Mesenchymal stem cell (in vitro differentiated cells and primary cell): ENCODE data around the gene NME1.
A peak's percentile ranks its signal among the peaks of the same experiment; 100 is the strongest.

Source experiments
- DNase-seq: peaks from one replicate; pipeline ENCODE4 v3.0.0-alpha.2; 2013
- H2AFZ ChIP-seq: one replicate; pipeline ENCODE4 v1.6.1; 2013; ENCODE audit warnings: low read depth, mild to moderate bottlenecking, control low read depth, inconsistent platforms, low read length, moderate library complexity
- H2AK5ac ChIP-seq: 2 replicates; pipeline ENCODE4 v1.6.1; 2013; ENCODE audit warnings: low read length, moderate library complexity, mild to moderate bottlenecking, inconsistent platforms; ENCODE audit not compliant: severe bottlenecking
- H2BK120ac ChIP-seq: one replicate; pipeline ENCODE4 v1.6.1; 2013; ENCODE audit warnings: low read depth, mild to moderate bottlenecking, inconsistent platforms, low read length, moderate library complexity
- H2BK12ac ChIP-seq, 2 experiments: one replicate each; pipeline ENCODE4 v1.6.1; 2013; ENCODE audit warnings: inconsistent platforms in 2 of 2, low read length in 2 of 2, mild to moderate bottlenecking in 2 of 2, moderate library complexity in 2 of 2, control low read depth in 1 of 2
- H2BK15ac ChIP-seq: one replicate; pipeline ENCODE4 v1.6.1; 2013; ENCODE audit warnings: mild to moderate bottlenecking, low read depth, inconsistent platforms; ENCODE audit not compliant: poor library complexity, severe bottlenecking
- H2BK5ac ChIP-seq: 2 replicates; pipeline ENCODE4 v1.6.1; 2013; ENCODE audit warnings: low read depth, mild to moderate bottlenecking, low read length, control low read depth, inconsistent platforms; ENCODE audit not compliant: poor library complexity, severe bottlenecking
- H3K14ac ChIP-seq, 2 experiments: one replicate each; pipeline ENCODE4 v1.6.1; 2013; ENCODE audit warnings: inconsistent platforms in 2 of 2, low read length in 2 of 2, control low read depth in 1 of 2, mild to moderate bottlenecking in 1 of 2, moderate library complexity in 1 of 2
- H3K18ac ChIP-seq, 2 experiments: one replicate each; pipeline ENCODE4 v1.6.1; 2013; ENCODE audit warnings: inconsistent platforms in 2 of 2, low read length in 2 of 2, control low read depth in 1 of 2, low read depth in 1 of 2, mild to moderate bottlenecking in 1 of 2
- H3K23ac ChIP-seq, 2 experiments: one replicate each; pipeline ENCODE4 v1.6.1; 2013; ENCODE audit warnings: inconsistent platforms in 2 of 2, low read length in 2 of 2, mild to moderate bottlenecking in 2 of 2, moderate library complexity in 2 of 2, control low read depth in 1 of 2
- H3K27ac ChIP-seq: 2 replicates; pipeline ENCODE4 v1.5.1; 2013; ENCODE audit warnings: mild to moderate bottlenecking, moderate library complexity, low read length, control low read depth, inconsistent platforms; ENCODE audit not compliant: poor library complexity, severe bottlenecking
- H3K27me3 ChIP-seq, 2 experiments: 2 replicates each; pipeline versions ENCODE4 v1.6.1 to v1.7.0; 2013; ENCODE audit warnings: low read length in 2 of 2, mild to moderate bottlenecking in 2 of 2, moderate library complexity in 2 of 2, control low read depth in 1 of 2, inconsistent platforms in 1 of 2; ENCODE audit not compliant: control insufficient read depth in 1 of 2, insufficient read depth in 1 of 2
- H3K36me3 ChIP-seq, 2 experiments: 2 replicates each; pipeline versions ENCODE4 v1.6.1 to v1.7.0; 2013; ENCODE audit warnings: low read length in 2 of 2, control low read depth in 1 of 2, inconsistent platforms in 1 of 2, low read depth in 1 of 2, mild to moderate bottlenecking in 1 of 2; ENCODE audit not compliant: insufficient read depth in 2 of 2, control insufficient read depth in 1 of 2
- H3K4ac ChIP-seq, 2 experiments: one replicate each; pipeline ENCODE4 v1.6.1; 2013; ENCODE audit warnings: inconsistent platforms in 2 of 2, low read length in 2 of 2, mild to moderate bottlenecking in 2 of 2, moderate library complexity in 2 of 2, control low read depth in 1 of 2, low read depth in 1 of 2
- H3K4me1 ChIP-seq: 2 replicates; pipeline ENCODE4 v1.6.1; 2013; ENCODE audit warnings: low read depth, low read length, control low read depth; ENCODE audit not compliant: control insufficient read depth, insufficient read depth
- H3K4me2 ChIP-seq: 2 replicates; pipeline ENCODE4 v1.6.1; 2013; ENCODE audit warnings: low read length, mild to moderate bottlenecking, inconsistent platforms; ENCODE audit not compliant: poor library complexity, severe bottlenecking
- H3K4me3 ChIP-seq, 2 experiments: 2 replicates each; pipeline versions ENCODE4 v1.5.1 to v1.7.0; 2013; ENCODE audit warnings: low read length in 2 of 2, mild to moderate bottlenecking in 2 of 2, control low read depth in 1 of 2, low read depth in 1 of 2; ENCODE audit not compliant: insufficient read depth in 1 of 2
- H3K79me1 ChIP-seq: replicated peaks from 2 replicates; pipeline ENCODE4 v1.6.1; 2013; ENCODE audit warnings: mild to moderate bottlenecking, control low read depth, low read length, inconsistent platforms; ENCODE audit not compliant: poor library complexity, severe bottlenecking
- H3K9ac ChIP-seq: 2 replicates; pipeline ENCODE4 v1.7.0; 2013; ENCODE audit warnings: mild to moderate bottlenecking, low read length, moderate library complexity
- H3K9me3 ChIP-seq: 2 replicates; pipeline ENCODE4 v1.7.0; 2013; ENCODE audit warnings: mild to moderate bottlenecking, low read length; ENCODE audit not compliant: control insufficient read depth
- H4K8ac ChIP-seq: one replicate; pipeline ENCODE4 v1.6.1; 2013; ENCODE audit warnings: inconsistent platforms, mild to moderate bottlenecking, low read length, moderate library complexity
- H4K91ac ChIP-seq: one replicate; pipeline ENCODE4 v1.6.1; 2013; ENCODE audit warnings: mild to moderate bottlenecking, low read length, inconsistent platforms
- WGBS: methylation state at CpG from one replicate; pipeline ENCODE4 v1.1.7; 2013; ENCODE audit warnings: mixed read lengths; 5-methylcytosine and 5-hydroxymethylcytosine counted together

The NME1 gene

DNA sequence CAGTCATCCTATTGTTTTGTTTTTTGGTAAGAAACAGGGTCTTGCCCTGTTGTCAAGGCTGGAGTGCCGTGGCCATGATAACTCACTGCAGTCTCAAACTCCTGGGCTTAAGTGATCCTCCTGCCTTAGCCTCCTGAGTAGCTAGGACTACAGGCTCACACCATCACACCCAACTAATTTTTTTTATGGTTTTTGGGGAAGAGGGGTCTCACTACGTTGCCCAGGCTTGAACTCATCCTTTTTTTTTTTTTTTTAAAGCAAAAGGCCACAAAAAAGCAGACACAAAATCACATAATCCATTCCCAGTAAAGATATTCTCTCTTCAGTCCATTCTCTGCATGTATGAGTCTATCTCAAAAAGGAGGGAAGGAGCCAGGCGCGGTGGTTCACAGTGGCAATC is 38.2 kb upstream of the NME1 start:
- Histone ChIP-seq H3K14ac (no peak overlapping the region), H3K79me1 (peaks cover 4% of the 10 kb centered on the region), H3K9ac (no peak overlapping the region), H3K4me3 (no peak overlapping the region), H2BK120ac (no peak overlapping the region), H3K4me1 (peaks cover 20% of the 10 kb centered on the region), H2AFZ (no peak overlapping the region), H3K4me2 (no peak overlapping the region), H3K4ac (no peak overlapping the region), H2BK12ac (no peak overlapping the region), H3K18ac (no peak overlapping the region), H3K36me3 (peaks cover 0 to 6% of the 10 kb centered on the region in 2 experiments), H3K27ac (no peak overlapping the region), H2BK15ac (no peak overlapping the region), H3K9me3 (no peaks in the 10 kb centered on the region), H3K27me3 (no peaks in the 10 kb centered on the region), H3K23ac (no peak overlapping the region), H4K91ac (no peak overlapping the region), H2AK5ac (no peak overlapping the region), H4K8ac (no peak overlapping the region), H2BK5ac (no peak overlapping the region)
- 94% methylated on average over 3 of the region's 4 CpGs for WGBS
- DNase-seq, result no peak

DNA sequence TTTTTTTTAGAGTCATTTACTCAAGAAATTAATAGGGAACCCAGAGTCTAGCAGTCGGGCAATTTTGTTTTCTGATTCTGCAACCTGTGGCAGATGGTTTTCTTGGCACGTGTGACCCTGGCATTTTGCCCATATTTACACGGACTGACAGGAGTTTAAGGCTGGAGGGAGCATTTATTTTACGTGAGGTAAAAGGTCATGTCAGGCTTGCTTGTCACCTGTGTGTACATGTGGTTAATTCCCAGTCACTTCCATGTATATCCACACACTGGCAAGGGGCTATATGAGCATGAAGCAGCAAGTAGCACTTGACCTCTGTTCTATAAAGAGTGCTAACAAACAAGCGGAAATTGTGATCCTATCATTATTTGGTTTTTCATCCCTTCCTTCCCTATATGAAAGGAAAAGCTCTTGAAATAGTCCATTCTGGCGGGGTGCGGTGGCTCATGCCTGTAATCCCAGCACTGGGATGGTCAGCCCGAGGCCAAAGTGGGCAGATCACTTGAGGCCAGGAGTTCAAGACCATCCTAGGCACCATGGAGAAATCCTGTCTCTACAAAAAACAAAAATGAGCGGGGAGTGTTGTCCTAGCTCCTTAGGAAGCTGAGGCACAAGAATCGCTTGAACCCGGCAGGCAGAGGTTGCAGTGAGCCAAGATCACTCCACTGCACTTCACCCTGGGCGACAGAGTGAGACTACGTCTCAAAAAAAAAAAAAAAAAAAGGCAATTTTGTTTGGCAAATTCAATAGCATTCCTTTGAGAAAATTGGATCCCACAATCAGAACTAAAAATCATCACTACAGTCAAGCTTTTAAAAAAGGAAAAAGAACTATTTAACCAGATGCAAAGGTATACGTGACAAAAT is 34.8 kb upstream of the NME1 start:
- Histone ChIP-seq H3K27me3 (no peaks in the 10 kb centered on the region), H3K36me3 (peaks cover 0 to 2% of the 10 kb centered on the region in 2 experiments), H3K4me2 (peak overlapping the region; percentile 52), H3K4ac (no peak overlapping the region), H3K79me1 (peaks cover 4% of the 10 kb centered on the region), H3K23ac (no peak overlapping the region), H4K8ac (no peak overlapping the region), H2BK12ac (no peak overlapping the region), H3K27ac (no peak overlapping the region), H3K9ac (peak overlapping the region; percentile 96), H3K9me3 (no peaks in the 10 kb centered on the region), H2AFZ (no peak overlapping the region), H2BK5ac (no peak overlapping the region), H3K4me1 (peaks cover 12% of the 10 kb centered on the region), H3K4me3 (peak overlapping the region in 1 of 2 experiments; percentile 98), H3K14ac (no peak overlapping the region), H3K18ac (no peak overlapping the region), H2BK120ac (no peak overlapping the region), H4K91ac (no peak overlapping the region), H2BK15ac (no peak overlapping the region), H2AK5ac (no peak overlapping the region)
- WGBS, result 89% methylated on average over 13 of the region's 14 CpGs
- no peak for DNase-seq

DNA sequence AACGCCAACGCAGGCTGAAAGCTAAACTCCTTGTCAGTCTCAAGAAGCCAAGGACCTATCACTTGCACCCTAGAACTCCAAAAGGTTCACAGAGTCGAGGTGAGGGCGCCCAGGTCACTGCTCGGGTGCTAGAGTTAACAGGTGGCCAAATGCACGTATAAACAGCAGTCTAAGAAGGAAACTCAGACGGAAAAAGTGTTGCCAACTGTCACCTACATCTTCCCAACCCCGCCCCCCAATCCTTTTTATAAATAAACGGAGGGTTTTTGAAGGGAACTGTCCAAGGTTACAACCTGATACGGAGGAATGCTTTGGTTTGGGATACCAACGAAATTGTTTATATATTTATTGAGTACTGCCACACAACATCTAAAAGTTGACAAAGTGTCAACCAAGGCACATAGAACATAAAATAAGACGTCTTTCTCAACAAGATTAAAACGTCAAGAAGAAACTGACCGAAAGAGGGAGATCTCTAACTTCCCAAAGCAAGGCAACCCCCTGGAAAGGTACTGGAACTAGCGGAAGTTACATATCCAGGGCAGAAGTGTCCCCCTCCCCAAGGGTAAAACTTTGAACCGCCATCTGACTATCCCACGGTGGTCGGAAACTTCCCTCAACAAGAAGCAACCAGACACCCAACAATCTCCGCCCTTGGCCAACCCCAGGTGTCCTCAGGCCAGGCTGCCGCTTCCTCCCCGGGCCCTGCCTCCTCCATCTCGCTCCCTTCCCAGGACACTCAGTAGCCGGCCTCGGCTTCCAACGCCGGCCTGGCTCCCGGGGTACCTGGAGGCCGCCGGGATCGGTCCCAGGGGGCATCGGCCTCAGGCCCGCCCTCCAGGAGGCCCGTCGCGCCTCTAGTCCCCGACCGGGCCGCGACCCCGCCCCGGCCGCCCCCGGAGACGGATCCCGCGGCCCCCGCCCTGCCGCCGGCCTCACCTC is 33.7 kb upstream of the NME1 start:
- Histone ChIP-seq H2AFZ (peak overlapping the region; percentile 82), H3K4ac (peak overlapping the region in 1 of 2 experiments; percentile 89), H3K4me3 (peak overlapping the region; percentile 98 to 99), H4K91ac (peak overlapping the region; percentile 57), H2AK5ac (no peak overlapping the region), H2BK120ac (no peak overlapping the region), H3K18ac (peak overlapping the region; percentile 11 to 97), H4K8ac (no peak overlapping the region), H3K9ac (peak overlapping the region; percentile 96), H3K4me2 (peak overlapping the region; percentile 73), H3K27ac (peak overlapping the region; percentile 87), H3K79me1 (peaks cover 4% of the 10 kb centered on the region), H2BK5ac (no peak overlapping the region), H3K4me1 (peaks cover 11% of the 10 kb centered on the region), H3K23ac (peak overlapping the region in 1 of 2 experiments; percentile 99), H3K14ac (peak overlapping the region in 1 of 2 experiments; percentile 99), H3K36me3 (peaks cover 0 to 2% of the 10 kb centered on the region in 2 experiments), H2BK12ac (peak overlapping the region in 1 of 2 experiments; percentile 94), H3K27me3 (no peaks in the 10 kb centered on the region), H2BK15ac (peak overlapping the region; percentile 97), H3K9me3 (no peaks in the 10 kb centered on the region)
- DNase-seq, result peak; percentile 75
- 6% methylated on average over 43 of the region's 49 CpGs for WGBS
